GM21360 (cell line): ENCODE data around the gene MYO5C.
A peak's percentile ranks its signal among the peaks of the same experiment; 100 is the strongest.
"Not testable (repeated sequence)": the region's sequence is repeated elsewhere in the genome, so short reads cannot be mapped to it uniquely, and the experiment has no call there.

Experiments used
- ATAC-seq: cut with Tn5 transposase; IDR thresholded peaks from one replicate; pipeline ENCODE4 v1.9.1; 2021; ENCODE audit warnings: mild to moderate bottlenecking, moderate library complexity; ENCODE audit not compliant: unreplicated experiment

Gene MYO5C

DNA sequence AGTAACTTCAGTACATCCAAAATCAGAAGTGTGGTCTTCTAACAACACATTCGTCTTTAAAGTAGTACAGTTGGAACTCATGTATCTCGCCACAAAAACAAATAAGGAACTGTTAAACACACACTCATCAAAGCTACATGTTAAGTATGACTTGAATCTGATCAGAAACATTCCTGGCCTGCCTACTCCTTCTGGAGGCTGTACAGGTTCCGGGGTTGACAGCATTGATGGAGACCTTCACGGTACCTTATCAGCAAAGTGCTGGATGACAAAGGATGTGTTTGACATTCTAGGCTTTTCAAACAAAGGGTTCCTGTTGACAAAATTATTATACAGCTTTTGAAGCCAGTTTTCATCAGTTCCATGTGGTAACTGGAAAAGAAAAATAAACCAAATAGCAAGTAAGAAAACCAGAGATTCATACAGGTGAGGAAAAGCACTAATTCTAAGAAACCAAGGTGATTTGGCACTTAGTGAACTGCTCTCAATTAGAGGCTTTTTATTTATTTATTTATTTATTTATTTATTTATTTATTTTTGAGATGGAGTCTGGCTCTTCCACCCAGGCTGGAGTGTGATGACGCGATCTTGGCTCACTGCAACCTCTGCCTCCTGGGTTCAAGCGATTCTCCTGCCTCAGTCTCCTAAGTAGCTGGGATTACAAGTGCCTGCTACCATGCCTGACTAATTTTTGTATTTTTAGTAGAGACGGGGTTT, 44.3 kb downstream of the MYO5C start:
- ATAC-seq, result no peak

DNA sequence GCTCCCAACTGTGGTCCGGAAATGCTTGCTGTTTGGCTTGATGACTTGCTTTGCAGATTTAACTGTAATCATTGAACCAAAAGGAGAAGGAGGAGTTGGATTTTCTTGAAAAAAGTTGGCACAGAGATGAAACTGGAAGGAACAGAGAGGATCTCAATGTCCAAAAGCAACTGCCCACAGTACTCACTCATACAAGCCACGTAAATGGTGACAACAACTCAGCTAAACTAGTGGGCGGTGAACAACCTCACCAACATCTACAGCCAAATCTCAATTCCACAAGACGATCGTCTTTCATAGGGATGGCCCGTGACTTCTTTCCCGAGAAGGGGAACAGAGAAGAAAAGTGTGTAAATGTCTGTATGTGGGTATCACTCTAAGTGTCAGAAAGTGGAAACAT, 48.1 kb downstream of the MYO5C start:
- ATAC-seq, result no peak

DNA sequence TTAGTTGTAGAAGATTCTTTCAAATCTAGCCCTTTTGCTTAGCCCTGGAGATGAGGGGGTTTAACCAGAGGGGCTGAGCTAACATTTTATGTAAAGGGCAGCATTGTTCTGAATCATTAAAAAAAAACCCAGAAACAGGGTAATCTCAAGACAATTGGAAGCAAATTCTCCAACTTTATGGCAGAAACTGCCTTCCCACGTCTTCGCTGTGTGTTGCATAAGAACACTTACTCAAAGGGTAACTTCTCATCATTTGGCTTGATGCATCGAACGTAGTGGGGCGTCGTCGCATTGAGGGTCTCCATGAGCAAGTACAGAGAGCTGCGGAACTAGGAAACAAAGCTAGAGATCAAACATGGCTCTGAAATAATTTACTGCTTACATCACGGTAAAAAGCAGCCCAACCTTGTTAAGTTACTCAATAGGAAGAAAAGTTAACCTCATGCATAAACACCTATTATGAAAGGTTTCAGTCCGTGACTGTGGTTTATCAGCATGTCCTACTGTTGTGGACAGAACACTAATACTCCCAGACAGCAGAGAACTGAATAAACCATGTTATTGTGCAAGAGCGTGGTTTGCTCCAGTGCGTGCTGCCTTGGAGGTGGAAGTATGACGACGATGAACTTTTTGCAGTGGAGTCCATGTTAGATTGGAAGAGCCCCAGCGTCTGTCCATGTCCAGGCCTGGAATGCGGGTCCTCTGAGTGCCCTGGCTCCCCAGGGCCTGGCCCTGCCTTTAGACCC, 48.7 kb downstream of the MYO5C start:
- no peak for ATAC-seq

GRCh38 chr15:52243697-52244555, 51.7 kb downstream of the MYO5C start:
- ATAC-seq, result no peak

GRCh38 chr15:52243286-52243685, 52.3 kb downstream of the MYO5C start:
- no peak for ATAC-seq

DNA sequence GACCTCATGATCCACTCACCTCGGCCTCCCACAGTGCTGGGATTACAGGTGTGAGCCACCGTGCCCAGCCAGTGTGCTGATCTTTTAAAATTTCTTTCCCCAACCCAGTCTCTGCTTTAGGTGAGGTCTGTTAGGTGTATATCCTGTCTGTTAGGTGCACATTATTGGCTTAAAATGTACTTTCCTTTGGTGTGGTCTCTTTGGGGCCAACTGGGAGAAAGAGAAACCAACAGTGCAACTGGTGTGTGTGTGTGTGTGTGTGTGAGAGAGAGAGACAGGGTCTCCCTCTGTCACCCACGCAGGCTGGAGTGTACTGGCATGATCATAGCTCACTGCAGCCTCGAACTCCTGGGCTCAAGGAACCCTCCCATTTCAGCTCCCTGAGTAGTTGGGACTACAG, 54.1 kb downstream of the MYO5C start:
- no peak for ATAC-seq

- ATAC-seq, result no peak
These were observed 55.4 kb downstream of the MYO5C start for GRCh38 chr15:52240166-52240565.

DNA sequence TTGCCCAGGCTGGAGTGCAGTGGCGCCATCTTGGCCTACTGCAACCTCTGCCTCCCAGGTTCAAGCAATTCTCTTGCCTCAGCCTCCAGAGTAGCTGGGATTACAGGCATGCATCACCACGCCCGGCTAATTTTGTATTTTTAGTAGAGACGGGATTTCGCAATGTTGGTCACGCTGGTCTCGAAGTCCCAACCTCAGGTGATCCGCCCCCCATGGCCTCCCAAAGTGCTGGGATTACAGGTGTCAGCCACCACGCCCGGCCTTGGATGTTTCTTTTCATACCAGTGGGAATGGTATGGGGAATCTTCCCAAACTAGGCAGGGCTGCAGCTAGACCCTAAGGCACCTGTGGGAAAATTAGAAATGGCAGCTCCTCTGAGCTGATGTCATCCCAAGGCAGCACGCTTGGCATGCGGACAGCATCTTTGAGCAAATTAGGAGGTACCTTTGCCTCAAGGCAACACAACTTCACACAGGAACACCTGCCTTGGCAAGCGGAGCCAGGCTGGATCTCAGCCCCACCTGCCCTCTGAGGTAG, 56.5 kb downstream of the MYO5C start:
- ATAC-seq, result not testable (repeated sequence)

DNA sequence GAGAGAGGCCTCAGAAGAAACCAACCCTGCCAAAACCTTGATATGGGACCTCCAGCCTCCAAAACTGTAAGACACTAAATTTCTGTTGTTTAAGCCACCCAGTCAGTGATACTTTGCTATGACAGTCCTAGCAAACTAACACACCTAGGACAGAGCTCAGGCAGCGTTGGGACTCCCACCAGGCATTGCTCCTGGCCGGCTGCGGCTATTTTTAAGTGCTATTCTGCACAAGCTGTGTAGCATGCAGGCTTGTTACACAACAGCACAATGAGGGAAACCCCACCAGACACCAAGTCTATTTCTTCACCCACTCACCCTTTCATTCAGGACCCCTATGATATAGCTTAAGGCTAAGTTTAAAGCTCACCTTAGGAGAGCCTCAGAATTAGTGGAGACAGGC, 57.5 kb downstream of the MYO5C start:
- no peak for ATAC-seq

GRCh38 chr15:52236013-52236412, 59.6 kb downstream of the MYO5C start:
- ATAC-seq, result no peak

DNA sequence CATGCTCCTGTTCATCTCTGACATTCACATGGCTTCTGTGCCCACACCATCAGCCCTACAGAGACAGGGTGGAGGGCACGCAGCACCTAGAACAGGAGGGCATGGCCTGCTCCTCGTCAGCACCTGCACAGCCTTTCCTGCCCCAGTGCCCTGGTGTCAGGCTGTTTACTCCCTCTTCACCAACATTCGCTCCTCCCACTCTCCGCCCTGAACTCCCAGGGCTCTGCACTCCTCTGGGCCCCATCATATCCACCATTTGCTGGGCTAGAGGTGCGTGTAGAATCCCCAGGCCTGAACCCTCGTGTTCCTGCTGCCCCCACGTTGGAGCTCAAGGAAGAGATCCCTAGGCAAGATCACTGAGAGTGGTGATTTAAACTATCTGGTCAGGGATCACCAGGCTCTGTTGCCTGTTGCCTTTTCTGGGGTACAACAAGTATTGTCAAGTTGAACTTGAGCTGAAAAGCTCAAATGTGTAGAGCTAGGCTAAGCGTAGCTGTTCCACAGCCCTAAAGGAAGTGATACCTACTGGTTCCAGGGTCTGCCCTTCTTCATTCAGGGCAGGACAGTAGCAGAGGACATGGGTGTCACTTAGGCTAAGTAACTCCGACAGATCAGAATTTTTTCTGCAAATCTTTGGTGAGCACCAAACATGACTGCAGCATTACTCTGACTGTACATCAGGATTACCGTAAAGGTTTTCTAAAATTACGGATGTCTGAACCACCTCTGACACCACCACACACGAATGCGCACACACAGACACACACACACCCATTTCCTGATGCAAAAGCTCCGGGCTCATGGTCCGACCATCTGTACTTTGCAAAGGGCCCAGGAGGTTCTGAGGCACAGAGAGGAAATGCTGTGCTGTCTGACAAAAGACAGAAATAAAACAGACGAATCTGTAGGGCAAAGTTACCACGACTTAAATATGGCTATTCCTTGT, 60.7 kb downstream of the MYO5C start:
- ATAC-seq, result no peak

DNA sequence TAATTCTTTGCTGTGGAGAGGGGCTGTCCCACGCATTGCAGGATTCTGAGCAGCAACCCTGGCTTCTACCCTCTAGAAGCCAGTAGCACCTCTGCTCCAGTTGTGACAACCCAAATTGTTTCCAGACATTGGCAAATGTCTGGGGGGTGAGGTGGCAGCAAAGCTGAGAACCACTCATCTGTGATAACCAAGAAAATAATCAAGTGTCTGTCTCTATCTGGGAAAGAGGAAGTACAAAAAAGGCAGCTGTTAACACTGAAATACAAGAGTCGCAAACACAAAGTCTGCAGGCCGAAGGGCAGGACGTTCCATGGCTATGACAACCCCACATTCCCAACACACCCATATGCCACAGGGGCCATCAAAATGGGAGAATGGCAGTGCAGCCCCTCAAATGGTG, 62.2 kb downstream of the MYO5C start:
- no peak for ATAC-seq

GRCh38 chr15:52232327-52232726, 63.3 kb downstream of the MYO5C start:
- peak; percentile 49 for ATAC-seq

GRCh38 chr15:52230073-52230472, 65.5 kb downstream of the MYO5C start:
- ATAC-seq, result no peak

DNA sequence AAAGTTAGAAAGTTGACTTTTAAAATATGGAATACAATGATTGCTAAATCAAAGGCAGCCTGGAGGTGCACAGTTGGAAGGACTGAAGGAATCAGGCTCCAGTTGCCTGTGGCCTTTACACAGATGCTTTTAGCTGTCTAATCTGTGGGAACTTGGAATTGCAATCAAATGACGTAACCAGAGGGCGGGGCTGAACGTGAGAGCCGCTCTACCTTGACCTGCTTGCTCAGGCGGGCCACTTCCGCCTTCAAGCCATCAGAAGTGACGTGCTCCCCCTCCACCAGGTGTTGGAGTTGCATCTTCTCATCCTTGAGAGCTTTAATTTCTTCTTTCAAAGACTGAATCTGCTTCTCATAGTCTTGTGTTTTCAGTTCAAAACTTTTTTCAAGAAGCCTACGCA, 66.7 kb downstream of the MYO5C start:
- peak; percentile 28 for ATAC-seq

DNA sequence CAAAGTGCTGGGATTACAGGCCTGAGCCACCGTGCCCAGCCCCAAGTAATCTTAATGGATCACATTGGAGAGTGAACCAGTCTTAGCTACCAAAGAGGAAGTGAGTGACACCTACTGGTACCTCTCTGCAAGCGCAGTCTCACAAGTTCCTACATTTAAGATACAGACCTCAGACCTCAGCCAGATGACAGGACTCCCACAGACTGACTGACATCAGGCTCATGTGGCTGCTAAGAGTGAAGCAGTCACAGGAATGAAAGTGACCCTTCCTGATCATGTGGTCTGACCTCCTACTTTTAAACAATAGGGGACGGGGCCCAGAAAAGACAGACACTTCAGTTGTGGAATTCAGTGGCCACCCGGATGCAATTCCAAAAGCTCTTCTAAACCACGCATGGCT, 68.1 kb downstream of the MYO5C start:
- peak; percentile 74 for ATAC-seq

DNA sequence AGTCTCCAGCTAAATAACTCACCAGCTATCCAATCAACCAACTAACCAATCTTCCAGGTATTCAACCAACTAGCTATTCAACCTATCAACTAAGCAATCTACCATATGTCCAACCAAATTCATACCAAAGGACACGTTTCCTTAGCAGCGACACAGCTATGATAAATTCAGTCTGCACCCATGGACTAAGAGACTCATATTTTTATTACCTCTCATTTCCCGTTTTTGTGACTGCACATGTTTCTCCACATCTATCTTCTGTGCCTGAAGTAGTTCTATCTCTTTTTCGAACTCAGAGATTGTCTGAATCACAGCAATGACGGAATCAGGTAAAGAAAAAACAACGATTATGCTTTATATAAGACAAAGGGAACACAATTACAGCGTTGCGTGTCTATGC, 70.4 kb downstream of the MYO5C start:
- no peak for ATAC-seq

- ATAC-seq, result peak; percentile 39
These were observed 71.4 kb downstream of the MYO5C start for GRCh38 chr15:52224211-52224610.

GRCh38 chr15:52221730-52222129, 73.9 kb downstream of the MYO5C start:
- ATAC-seq, result peak; percentile 51
